SH-SY5Y (cell line): ENCODE measurements around the gene ZNF516.

Experiments used
- GATA2 ChIP-seq: IDR thresholded peaks from 2 replicates; pipeline ENCODE4 v1.6.1; 2011; ENCODE audit warnings: mild to moderate bottlenecking, low read depth, low read length
- GATA3 ChIP-seq: IDR thresholded peaks from 2 replicates; pipeline ENCODE4 v1.6.1; 2011; ENCODE audit warnings: low read depth, mild to moderate bottlenecking, low read length, moderate library complexity

The ZNF516 gene

GRCh38 chr18:76518860-76519538 is 24.0 kb upstream of the ZNF516 start:
- TF ChIP-seq GATA3, result no peak
- TF ChIP-seq GATA2, result no peak

- TF ChIP-seq GATA3 (no peak), GATA2 (no peak)
These were observed 23.2 kb upstream of the ZNF516 start for GRCh38 chr18:76518123-76518859.

- TF ChIP-seq GATA3 (no peak), GATA2 (no peak)
These were observed 20.5 kb upstream of the ZNF516 start for GRCh38 chr18:76515576-76515975.

- no peak for TF ChIP-seq GATA3
- no peak for TF ChIP-seq GATA2
These were observed 19.5 kb upstream of the ZNF516 start for GRCh38 chr18:76514573-76514972.

- TF ChIP-seq GATA3 (no peak), GATA2 (no peak)
These were observed 12.9 kb upstream of the ZNF516 start for GRCh38 chr18:76507830-76508385.

- no peak for TF ChIP-seq GATA3
- no peak for TF ChIP-seq GATA2
These were observed 12.1 kb upstream of the ZNF516 start for GRCh38 chr18:76506974-76507764.

- no peak for TF ChIP-seq GATA3
- no peak for TF ChIP-seq GATA2
These were observed 11.4 kb upstream of the ZNF516 start for GRCh38 chr18:76506395-76506794.

GRCh38 chr18:76505614-76506013 is 10.6 kb upstream of the ZNF516 start:
- TF ChIP-seq GATA2 (no peak), GATA3 (no peak)

- TF ChIP-seq GATA2, result no peak
- no peak for TF ChIP-seq GATA3
These were observed 9.7 kb upstream of the ZNF516 start for GRCh38 chr18:76504749-76505148.

- no peak for TF ChIP-seq GATA3
- no peak for TF ChIP-seq GATA2
These were observed 8.8 kb upstream of the ZNF516 start for GRCh38 chr18:76503649-76504386.

- TF ChIP-seq GATA2, result no peak
- TF ChIP-seq GATA3, result no peak
These were observed 7.5 kb upstream of the ZNF516 start for GRCh38 chr18:76502551-76502950.

- TF ChIP-seq GATA2 (no peak), GATA3 (no peak)
These were observed 4.7 kb upstream of the ZNF516 start for GRCh38 chr18:76499637-76500340.

GRCh38 chr18:76499021-76499420 is 4.0 kb upstream of the ZNF516 start:
- TF ChIP-seq GATA3 (no peak), GATA2 (no peak)
